HS-5 (cell line): Measurements from ENCODE around the gene SLC9C2.
"Not testable (repeated sequence)": the region's sequence is repeated elsewhere in the genome, so short reads cannot be mapped to it uniquely, and the experiment has no call there.

Source experiments
- DNase-seq: peaks from one replicate; pipeline ENCODE4 v3.0.0-alpha.2; 2012; ENCODE audit warnings: low read depth

SLC9C2 gene

GRCh38 chr1:173481195-173481772, 121.6 kb downstream of the SLC9C2 start:
- no peak for DNase-seq

DNA sequence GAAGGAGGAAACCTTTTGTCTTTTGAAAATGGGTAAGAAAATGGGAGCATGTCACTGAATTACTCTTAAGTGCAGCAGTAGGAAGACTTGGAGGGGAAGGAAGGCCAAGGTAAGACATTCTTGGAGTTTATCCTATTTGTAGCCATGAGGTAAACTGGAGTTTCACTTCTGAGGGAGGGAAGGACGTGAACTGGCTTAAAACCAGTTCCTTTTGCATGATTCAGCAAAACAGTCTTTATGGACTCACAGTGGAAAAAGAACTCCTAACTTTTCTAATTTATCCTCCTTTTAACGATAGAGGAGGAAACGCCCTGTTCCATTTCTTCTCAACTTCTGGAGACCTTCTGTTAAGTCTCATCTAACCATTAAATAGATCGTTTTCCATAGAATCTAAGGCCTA, 123.2 kb downstream of the SLC9C2 start:
- no peak for DNase-seq

DNA sequence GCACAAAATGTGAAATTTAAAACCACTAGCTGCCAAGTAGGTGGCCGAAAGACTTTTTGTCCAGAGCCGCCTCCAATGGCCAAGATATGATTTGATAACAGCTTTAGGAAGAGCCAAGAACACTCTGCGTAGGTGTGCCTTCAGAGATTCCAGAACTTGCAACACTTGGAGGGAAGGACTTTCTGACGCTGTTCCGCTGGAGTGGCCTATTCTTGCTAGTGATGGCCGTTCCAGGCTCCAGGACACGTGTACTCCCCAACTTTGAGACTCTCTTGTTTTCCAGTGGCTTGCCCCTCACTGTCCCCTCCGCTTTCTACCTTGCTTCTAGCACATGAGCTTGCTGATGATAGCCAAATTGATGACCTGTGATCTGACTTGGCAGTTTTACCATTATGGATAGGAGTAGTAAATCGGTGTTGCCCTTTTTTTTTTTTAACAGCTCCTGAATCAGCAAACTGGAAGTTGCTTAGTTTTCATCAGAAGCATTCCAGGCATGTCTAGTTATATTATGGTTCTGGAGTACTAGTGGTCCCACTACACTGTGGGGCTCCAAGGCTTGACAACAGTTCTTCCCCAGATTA, 124.7 kb downstream of the SLC9C2 start:
- DNase-seq = peak; percentile 24

DNA sequence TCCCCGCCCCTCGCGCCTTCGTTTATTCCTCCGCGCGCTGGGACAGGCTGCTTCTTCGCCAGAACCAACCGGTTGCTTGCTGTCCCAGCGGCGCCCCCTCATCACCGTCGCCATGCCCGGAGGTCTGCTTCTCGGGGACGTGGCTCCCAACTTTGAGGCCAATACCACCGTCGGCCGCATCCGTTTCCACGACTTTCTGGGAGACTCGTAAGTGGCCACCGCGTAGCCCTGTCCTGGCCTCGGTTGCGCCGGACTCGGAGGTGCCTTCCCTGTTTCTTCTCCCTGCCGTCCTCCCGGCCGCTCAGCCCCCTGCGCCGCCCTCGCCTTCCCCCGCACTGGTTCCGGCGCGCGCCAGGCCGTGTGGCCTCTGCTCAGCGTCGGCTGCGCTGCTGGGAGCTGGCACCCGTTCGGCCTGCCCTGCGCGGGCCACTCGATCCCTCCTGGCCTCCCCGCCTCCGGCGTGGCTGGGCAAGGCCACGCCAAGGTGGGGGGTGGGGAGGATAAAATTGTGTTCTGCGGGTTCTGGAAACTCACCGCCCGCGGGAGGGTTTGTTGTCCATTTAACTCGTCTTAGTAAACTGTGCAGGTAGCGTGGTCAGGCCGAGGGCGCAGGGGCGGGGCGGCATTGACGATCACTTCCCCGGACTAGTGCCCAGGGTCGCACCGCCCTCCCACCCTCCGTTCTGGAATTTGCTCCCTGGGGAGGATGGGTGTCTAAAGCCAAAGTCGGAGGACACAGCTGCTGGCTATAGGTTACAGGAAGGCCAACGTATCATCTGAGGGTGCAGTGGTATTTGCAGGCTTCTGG, 125.4 kb downstream of the SLC9C2 start, which contains the start of gene PRDX6:
TSS of gene PRDX6 (plus strand) at position 50 of the 808 bp plus-strand sequence. CDS start at position 113, 63 bp downstream.
- DNase-seq = peak; percentile 33

- DNase-seq = peak; percentile 73
Measured at GRCh38 chr1:173476665-173477285, 126.1 kb downstream of the SLC9C2 start.

GRCh38 chr1:173476197-173476664, 126.6 kb downstream of the SLC9C2 start:
- DNase-seq = no peak

- peak; percentile 23 for DNase-seq
Measured at GRCh38 chr1:173475564-173476196, 127.2 kb downstream of the SLC9C2 start.

GRCh38 chr1:173474780-173475421, 128.0 kb downstream of the SLC9C2 start:
- not testable (repeated sequence) for DNase-seq

GRCh38 chr1:173474097-173474779, 128.6 kb downstream of the SLC9C2 start:
- DNase-seq = no peak

DNA sequence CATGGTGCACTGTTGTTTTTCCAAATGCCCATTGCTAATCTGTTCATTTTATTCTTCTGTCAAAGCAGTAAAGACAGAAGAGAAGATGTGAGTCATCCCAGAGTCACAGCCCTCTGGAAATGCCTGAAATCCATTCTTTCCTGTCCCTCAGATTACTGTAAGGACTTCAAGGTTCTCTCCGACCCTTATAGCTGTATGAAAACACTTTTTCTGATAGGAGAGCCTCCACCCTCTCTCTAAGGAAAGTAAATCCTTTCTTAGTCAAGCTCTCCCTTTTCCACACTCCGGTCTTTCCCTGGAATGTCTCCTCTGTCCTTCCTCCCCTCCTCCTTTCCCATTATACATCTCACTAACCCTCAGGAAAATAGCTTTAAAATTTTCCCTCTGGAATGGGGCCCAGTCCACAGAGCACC, 129.3 kb downstream of the SLC9C2 start:
- peak; percentile 61 for DNase-seq

GRCh38 chr1:173470608-173471007, 132.3 kb downstream of the SLC9C2 start:
- no peak for DNase-seq

DNA sequence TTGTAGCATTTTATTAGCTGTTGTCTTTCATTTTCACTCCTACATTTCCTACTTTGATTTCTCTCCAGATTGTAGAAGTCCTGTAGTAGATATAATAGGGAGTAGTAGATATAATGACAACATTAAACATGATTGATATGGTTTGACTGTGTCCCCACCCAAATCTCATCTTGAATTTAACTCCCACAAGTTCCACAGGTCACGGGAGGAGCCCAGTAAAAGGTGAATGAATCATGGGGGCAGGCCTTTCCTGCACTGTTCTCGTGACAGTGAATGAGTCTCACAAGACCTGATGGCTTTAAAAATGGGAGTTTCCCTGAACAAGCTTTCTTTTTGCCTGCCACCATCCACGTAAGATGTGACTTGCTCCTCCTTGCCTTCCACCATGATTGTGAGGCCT, 133.2 kb downstream of the SLC9C2 start:
- no peak for DNase-seq

DNA sequence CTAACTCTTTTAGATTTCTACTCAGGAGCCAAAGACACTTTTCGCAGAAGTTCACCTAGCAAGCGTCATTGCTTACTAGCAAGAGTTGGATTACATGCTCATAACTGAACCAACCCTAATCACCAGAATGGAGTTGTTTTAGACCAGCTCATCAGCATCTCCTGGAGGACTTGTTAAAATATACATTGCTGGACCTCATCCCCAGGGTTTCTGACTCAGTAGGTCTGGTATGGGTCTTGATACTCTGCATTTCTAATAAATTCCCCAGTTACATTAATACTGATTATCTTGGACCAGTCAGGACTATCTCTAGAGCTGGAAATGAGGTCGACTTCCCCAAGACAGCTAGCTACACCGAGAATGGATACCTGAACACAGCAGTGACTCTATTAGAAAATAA, 135.4 kb downstream of the SLC9C2 start:
- no peak for DNase-seq

GRCh38 chr1:173464185-173464584, 138.7 kb downstream of the SLC9C2 start:
- not testable (repeated sequence) for DNase-seq

GRCh38 chr1:173462666-173463065, 140.2 kb downstream of the SLC9C2 start:
- not testable (repeated sequence) for DNase-seq

DNA sequence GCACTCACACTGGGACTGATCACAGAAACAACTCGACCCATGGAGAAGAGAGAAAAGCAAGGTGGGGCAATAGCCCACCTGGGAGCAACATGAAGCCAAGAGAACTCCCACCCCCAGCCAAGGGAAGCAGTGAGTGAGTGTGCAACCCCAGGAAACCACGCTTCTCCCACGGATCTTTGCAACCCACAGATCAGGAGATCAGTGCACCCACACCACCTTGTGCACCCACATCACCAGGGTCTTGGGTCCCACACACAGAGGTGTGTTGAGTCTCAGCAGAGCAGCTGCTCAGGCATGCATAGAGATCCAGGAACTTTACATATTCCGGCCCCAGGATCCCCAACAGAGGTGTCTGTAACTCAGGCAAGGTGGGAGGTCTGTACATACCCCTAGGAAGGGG, 143.0 kb downstream of the SLC9C2 start:
- no peak for DNase-seq

GRCh38 chr1:173454966-173455524, 147.8 kb downstream of the SLC9C2 start:
- DNase-seq = no peak

GRCh38 chr1:173453982-173454381, 148.9 kb downstream of the SLC9C2 start:
- DNase-seq = no peak

DNA sequence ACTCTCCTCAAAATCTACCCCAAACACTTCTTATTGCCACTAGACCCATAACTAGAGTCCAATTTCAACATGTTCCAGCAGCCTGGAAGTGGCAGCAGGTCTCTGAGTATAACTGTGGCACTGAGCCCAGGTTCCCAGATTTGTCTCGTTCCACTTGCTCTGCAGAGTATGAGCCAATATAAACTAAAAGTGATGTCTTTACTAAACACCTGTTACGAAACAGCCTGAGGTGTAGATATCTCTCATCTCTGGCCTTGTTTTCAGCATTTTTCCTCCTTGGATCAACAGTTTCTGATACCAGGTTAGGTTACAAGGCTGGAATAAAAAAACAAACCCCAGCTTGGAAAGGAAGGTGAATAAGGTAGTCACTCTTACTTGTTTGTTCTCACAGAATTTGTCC, 150.9 kb downstream of the SLC9C2 start:
- no peak for DNase-seq
